Non-pigmented ciliary epithelial cell (primary cell): Measurements from ENCODE around the gene CIAO2A.

ENCODE experiments used
- DNase-seq: peaks from one replicate; pipeline ENCODE4 v3.0.0-alpha.2; 2010; ENCODE audit warnings: low read depth

CIAO2A gene

GRCh38 chr15:64037966-64038365 lies 55.7 kb downstream of the CIAO2A start:
- DNase-seq, result no peak

DNA sequence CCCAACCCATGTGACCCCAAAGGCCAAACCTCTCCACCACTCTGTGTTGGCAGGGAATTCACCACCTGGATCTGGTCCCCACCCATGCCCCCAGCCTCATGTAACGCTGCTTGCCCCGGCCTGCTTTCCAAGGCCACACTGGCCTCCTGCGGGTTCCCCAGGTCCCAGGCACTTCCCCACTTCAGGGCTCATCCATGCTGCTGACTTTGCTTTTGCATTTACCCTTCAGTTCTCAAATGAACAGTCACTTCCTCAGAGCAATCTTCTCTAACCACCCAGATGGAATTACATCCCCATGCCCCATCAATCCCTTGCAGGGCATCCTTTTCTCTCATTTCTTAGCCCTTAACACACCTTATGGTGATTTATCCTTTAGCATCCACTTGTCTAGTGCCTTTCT lies 56.5 kb downstream of the CIAO2A start:
- DNase-seq, result no peak

- no peak for DNase-seq
Measured at GRCh38 chr15:64035525-64035924, 58.1 kb downstream of the CIAO2A start.

GRCh38 chr15:64034519-64034918 lies 59.1 kb downstream of the CIAO2A start:
- no peak for DNase-seq

DNA sequence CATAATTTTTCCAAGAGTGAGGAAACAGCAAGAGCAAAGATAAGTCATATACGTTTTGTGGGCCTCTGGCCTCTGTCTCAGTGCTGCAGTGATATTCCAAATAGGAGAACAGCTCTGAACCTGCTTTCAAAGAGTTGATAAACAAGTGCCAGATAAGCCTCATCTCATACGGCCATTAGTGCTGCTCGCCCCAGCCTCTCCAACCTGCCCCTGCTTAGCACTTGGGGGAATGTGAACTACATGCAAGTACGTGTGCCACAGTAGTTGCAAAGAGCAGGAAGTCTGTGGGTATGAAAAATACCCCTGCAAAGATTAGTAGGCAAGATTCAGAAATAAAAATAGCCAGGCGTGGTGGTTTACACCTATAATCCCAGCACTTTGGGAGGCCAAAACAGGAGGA lies 61.3 kb downstream of the CIAO2A start:
- DNase-seq, result no peak

DNA sequence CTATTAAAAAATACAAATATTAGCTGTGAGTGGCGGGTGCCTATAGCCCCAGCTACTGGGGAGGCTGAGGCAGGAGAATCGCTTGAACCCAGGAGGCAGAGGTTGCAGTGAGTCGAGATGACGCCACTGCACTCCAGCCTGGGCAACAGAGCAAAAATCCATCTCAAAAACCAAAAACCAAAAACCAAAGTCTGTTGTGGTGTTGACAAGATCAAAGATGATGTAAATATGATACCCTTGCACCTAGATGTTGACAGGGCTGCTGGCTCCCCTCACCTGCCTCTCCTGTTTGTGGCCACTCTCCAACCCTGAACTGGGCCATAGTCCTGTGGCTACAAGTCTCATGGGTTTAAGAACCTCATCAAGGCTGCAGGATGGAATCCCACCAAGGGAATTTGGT lies 63.5 kb downstream of the CIAO2A start:
- no peak for DNase-seq

DNA sequence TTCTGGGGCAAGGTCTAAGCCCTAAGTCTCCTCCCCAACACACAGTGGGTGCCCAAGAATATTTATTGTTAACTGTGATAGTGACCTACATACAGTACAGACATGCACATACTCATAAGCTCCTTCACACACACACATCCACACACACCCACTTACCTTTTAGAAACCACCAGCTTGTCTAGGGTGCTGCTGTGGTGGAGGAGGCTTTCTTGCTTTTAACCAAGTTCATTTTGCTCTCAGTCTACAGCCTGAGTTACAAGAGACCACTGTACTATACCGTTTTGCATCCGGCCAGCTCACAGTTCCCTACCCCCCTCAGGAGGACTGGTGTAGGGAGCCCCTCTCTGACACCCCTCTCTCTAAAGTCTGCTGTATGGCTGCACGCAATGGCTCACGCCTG lies 64.0 kb downstream of the CIAO2A start:
- DNase-seq, result no peak

GRCh38 chr15:64029110-64029509 lies 64.5 kb downstream of the CIAO2A start:
- DNase-seq, result no peak

- DNase-seq, result no peak
Measured at GRCh38 chr15:64026591-64026990, 67.0 kb downstream of the CIAO2A start.

- DNase-seq, result no peak
Measured at GRCh38 chr15:64024172-64025050, 69.2 kb downstream of the CIAO2A start.

DNA sequence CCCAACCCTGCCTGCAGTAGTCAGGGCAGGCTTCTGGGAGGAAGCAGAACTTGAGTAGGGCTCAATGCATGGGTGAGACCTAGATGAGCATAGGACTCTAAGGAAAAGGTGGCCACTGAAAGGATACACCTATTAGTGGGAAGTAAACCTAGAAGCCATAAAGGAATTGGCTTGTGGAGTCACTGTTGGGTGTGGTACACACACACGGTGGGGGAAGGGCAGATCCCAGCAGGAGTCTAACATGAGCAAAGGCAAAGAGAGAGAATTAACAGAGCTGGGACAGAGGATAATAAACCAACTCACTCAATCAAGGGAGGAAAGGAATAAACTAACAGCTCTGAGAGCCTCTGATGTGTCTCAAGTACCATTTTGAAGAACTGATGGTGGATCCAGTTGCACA lies 70.4 kb downstream of the CIAO2A start:
- no peak for DNase-seq

DNA sequence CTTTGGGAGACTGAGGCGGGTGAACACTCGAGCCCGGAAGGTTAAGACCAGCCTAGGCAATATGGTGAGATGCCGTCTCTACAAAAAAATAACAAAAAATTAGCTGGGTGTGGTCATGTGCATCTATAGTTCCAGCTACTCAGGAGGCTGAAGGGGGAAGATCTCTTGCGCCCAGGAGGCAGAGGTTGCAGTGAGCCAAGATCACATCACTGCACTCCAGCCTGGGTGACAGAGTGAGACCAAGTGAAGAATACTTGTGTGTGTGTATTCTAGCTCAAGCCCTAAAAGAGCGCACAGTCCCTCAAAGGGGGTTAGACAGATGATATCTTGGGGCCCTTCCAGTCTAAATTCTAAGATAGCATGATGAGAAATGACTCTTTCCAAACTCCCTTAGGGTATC lies 71.1 kb downstream of the CIAO2A start:
- DNase-seq, result no peak
